ENCODE results near the gene TNFAIP2. TPM values are rescaled to one million over a fixed set of nuclear protein-coding genes. Genes with fewer than 3 reads are reported as not detected.

Gene TNFAIP2
- total RNA-seq, 1 donor from 2014 or later, result 13.3 TPM

- Mint-ChIP-seq H3K36me3 (ENCODE audit: low read depth) (no peaks in the 10 kb centered on the region), H3K27ac (ENCODE audit: unreplicated experiment) (no peak overlapping the region), H3K9me3 (ENCODE audit: low read depth) (no peaks in the 10 kb centered on the region), H3K27me3 (ENCODE audit: low read depth) (peaks cover 8% of the 10 kb centered on the region), H3K4me1 (ENCODE audit: low read depth) (peaks cover 3% of the 10 kb centered on the region), H3K4me3 (ENCODE audit: unreplicated experiment) (no peak overlapping the region)
- TF ChIP-seq CTCF (IDR thresholded peaks at IDR 0.05), result no peak
- DNase-seq (ENCODE audit: low spot score), result no peak
These were observed 36.4 kb upstream of the TNFAIP2 start for GRCh38 chr14:103086771-103087342.

GRCh38 chr14:103087343-103087835 is 35.9 kb upstream of the TNFAIP2 start:
- Mint-ChIP-seq H3K27me3 (ENCODE audit: low read depth) (peaks cover 8% of the 10 kb centered on the region), H3K9me3 (ENCODE audit: low read depth) (no peaks in the 10 kb centered on the region), H3K27ac (ENCODE audit: unreplicated experiment) (no peak overlapping the region), H3K4me3 (ENCODE audit: unreplicated experiment) (no peak overlapping the region), H3K4me1 (ENCODE audit: low read depth) (peaks cover 3% of the 10 kb centered on the region), H3K36me3 (ENCODE audit: low read depth) (no peaks in the 10 kb centered on the region)
- no peak for TF ChIP-seq CTCF (IDR thresholded peaks at IDR 0.05)
- DNase-seq (ENCODE audit: low spot score), result no peak

- no peak for DNase-seq (ENCODE audit: low spot score)
- no peak for TF ChIP-seq CTCF (IDR thresholded peaks at IDR 0.05)
- Mint-ChIP-seq H3K4me1 (ENCODE audit: low read depth) (peaks cover 3% of the 10 kb centered on the region), H3K27ac (ENCODE audit: unreplicated experiment) (no peak overlapping the region), H3K27me3 (ENCODE audit: low read depth) (peaks cover 8% of the 10 kb centered on the region), H3K36me3 (ENCODE audit: low read depth) (no peaks in the 10 kb centered on the region), H3K4me3 (ENCODE audit: unreplicated experiment) (no peak overlapping the region), H3K9me3 (ENCODE audit: low read depth) (no peaks in the 10 kb centered on the region)
These were observed 34.3 kb upstream of the TNFAIP2 start for GRCh38 chr14:103088921-103089320.

- no peak for DNase-seq (ENCODE audit: low spot score)
- Mint-ChIP-seq H3K27me3 (ENCODE audit: low read depth) (peaks cover 5% of the 10 kb centered on the region), H3K4me3 (ENCODE audit: unreplicated experiment) (no peak overlapping the region), H3K36me3 (ENCODE audit: low read depth) (no peaks in the 10 kb centered on the region), H3K9me3 (ENCODE audit: low read depth) (no peaks in the 10 kb centered on the region), H3K4me1 (ENCODE audit: low read depth) (peaks cover under 1% of the 10 kb centered on the region), H3K27ac (ENCODE audit: unreplicated experiment) (no peak overlapping the region)
- TF ChIP-seq CTCF (IDR thresholded peaks at IDR 0.05), result no peak
These were observed 33.6 kb upstream of the TNFAIP2 start for GRCh38 chr14:103089386-103090335.

- Mint-ChIP-seq H3K9me3 (ENCODE audit: low read depth) (no peaks in the 10 kb centered on the region), H3K27ac (ENCODE audit: unreplicated experiment) (no peak overlapping the region), H3K36me3 (ENCODE audit: low read depth) (no peaks in the 10 kb centered on the region), H3K4me1 (ENCODE audit: low read depth) (no peaks in the 10 kb centered on the region), H3K4me3 (ENCODE audit: unreplicated experiment) (peak overlapping the region; percentile 35), H3K27me3 (ENCODE audit: low read depth) (peaks cover 2% of the 10 kb centered on the region)
- no peak for DNase-seq (ENCODE audit: low spot score)
- TF ChIP-seq CTCF (IDR thresholded peaks at IDR 0.05), result no peak
These were observed 32.7 kb upstream of the TNFAIP2 start for GRCh38 chr14:103090481-103091020.

All from chondrocyte (in vitro differentiated cells).